Aorta (tissue), 5 donors: ENCODE data around the gene TPR. TPM values are rescaled to one million over a fixed set of nuclear protein-coding genes. Genes with fewer than 3 reads are reported as not detected.
A peak's percentile ranks its signal among the peaks of the same experiment; 100 is the strongest.
"Not testable (repeated sequence)": the region's sequence is repeated elsewhere in the genome, so short reads cannot be mapped to it uniquely, and the experiment has no call there.

Experiments used
- ATAC-seq: fragments of 200-7000 bp; cut with Tn5 transposase; one replicate; pipeline ENCODE4 v1.9.1; 2022; ENCODE audit warnings: moderate library complexity; ENCODE audit not compliant: low FRiP score
- DNase-seq, 2 donors: peaks; one replicate each; pipeline ENCODE4 v3.0.0-alpha.2; 2020
- H3K27ac ChIP-seq, 2 donors: one replicate each; pipeline ENCODE4 v1.5.1; 2013; ENCODE audit warnings: low read length in 2 of 2, mild to moderate bottlenecking in 2 of 2, moderate library complexity in 2 of 2, control low read depth in 1 of 2, inconsistent platforms in 1 of 2, low read depth in 1 of 2
- H3K27me3 ChIP-seq, 2 donors: one replicate each; pipeline ENCODE4 v1.6.1; 2013; ENCODE audit warnings: control low read depth in 1 of 2, low read length in 1 of 2, mild to moderate bottlenecking in 1 of 2, moderate library complexity in 1 of 2; ENCODE audit not compliant: insufficient read depth in 2 of 2, control insufficient read depth in 1 of 2
- H3K36me3 ChIP-seq, 2 donors: one replicate each; pipeline ENCODE4 v1.6.1; 2013; ENCODE audit warnings: control low read depth in 1 of 2, low read length in 1 of 2, mild to moderate bottlenecking in 1 of 2; ENCODE audit not compliant: insufficient read depth in 2 of 2, control insufficient read depth in 1 of 2
- H3K4me1 ChIP-seq, 2 donors: one replicate each; pipeline ENCODE4 v1.6.1; 2013; ENCODE audit warnings: low read length in 2 of 2, control low read depth in 1 of 2, mild to moderate bottlenecking in 1 of 2, moderate library complexity in 1 of 2; ENCODE audit not compliant: insufficient read depth in 2 of 2, control insufficient read depth in 1 of 2
- H3K4me3 ChIP-seq, 2 donors: one replicate each; pipeline ENCODE4 v1.5.1; 2013; ENCODE audit warnings: low read length in 2 of 2, control low read depth in 1 of 2, mild to moderate bottlenecking in 1 of 2
- H3K9me3 ChIP-seq: one replicate; pipeline ENCODE4 v1.6.1; 2013; ENCODE audit warnings: mild to moderate bottlenecking, low read length; ENCODE audit not compliant: control insufficient read depth
- WGBS, 2 donors: extraction: QIAGEN DNeasy Blood & Tissue Kit; methylation state at CpG; one replicate each; pipeline ENCODE4 v1.1.7; 2013; 5-methylcytosine and 5-hydroxymethylcytosine counted together
- intact Hi-C, 2 donors: fragments of 100-400 bp; cut with DNase I; formaldehyde crosslinking; loops; one replicate each; pipeline versions ENCODE4 v1.14.2 to v1.15.0; 2022
- polyA plus RNA-seq, 2 donors: library from polyadenylated mRNA; stranded (reverse); fragments of 200-250 nt; gene quantifications; one replicate each; pipeline ENCODE4 v1.2.3, GENCODE V29; 2013
- total RNA-seq, 2 donors: library from RNA; stranded (reverse); fragmentation: NEBNext Ultra II Directional; extraction: Animal tissue kit (Norgen Biotek cat#: 25700); gene quantifications; one replicate each; pipeline ENCODE4 v1.2.1, GENCODE V29; 2021
- donor health status: healthy with polysubstance abuse.
- donor health status: Bipolar disorder and iron deficiency.
- donor health status: DM: no; HTN: no; CAD: no.
- donor health status: DM: no; HTN: no; CAD: no.
- donor health status: DM: yes; HTN: yes; CAD: no.

Gene TPR
- total and polyA plus RNA-seq, 4 donors, result 7.5 to 113 (median 57.9) TPM

DNA sequence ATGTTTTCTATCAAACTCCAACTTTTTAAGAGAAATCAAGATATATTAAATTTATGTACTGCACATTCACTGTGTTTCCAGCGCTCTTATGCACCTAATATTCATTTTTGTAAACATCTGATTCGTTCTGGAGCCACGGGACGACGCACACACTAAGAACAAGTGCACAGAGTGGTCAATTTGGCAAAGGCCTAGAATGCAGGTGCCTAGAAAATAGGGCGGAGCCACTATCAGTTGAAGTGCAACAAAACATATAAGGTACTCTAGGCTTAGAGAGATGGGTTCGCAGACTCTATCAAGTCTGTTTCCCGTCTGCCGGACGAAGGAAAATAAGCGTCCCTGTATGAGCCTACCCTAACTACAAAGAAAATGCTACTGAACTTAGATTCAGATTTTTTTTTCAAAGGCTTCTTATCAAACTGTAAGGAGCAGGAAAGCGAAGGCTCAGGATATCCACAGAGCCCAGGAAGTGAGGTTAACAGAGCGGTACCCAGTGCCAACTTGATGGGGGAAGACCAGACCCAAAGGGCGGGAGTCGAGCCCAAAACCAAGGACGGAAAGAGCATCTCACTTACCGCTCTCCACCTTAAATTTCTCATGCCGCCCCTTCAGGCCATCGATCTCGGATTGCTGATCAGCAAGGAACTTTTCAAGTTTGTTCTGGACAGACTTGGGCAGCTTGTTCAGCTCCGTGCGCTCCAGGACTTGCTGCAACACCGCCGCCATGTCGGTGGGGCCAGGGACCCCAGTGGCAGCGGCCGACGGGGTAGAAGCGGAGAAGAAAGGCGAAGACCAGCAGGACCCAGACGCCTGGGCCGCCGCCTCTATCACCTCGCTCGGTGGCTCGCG, 526 bp downstream of the TPR start:
- no peak for DNase-seq
- Histone ChIP-seq H3K4me3 (peak overlapping the region; percentile 42 to 94), H3K4me1 (peaks cover 0 to 2% of the 10 kb centered on the region in 2 donors), H3K9me3 (no peaks in the 10 kb centered on the region), H3K27ac (peak overlapping the region; percentile 31 to 71), H3K27me3 (no peaks in the 10 kb centered on the region), H3K36me3 (no peaks in the 10 kb centered on the region)
- intact Hi-C loops, result no loop called here
- no peak for ATAC-seq
- 0 to 1% methylated on average over 32 to 37 of the region's 37 CpGs for WGBS, 2 donors

DNA sequence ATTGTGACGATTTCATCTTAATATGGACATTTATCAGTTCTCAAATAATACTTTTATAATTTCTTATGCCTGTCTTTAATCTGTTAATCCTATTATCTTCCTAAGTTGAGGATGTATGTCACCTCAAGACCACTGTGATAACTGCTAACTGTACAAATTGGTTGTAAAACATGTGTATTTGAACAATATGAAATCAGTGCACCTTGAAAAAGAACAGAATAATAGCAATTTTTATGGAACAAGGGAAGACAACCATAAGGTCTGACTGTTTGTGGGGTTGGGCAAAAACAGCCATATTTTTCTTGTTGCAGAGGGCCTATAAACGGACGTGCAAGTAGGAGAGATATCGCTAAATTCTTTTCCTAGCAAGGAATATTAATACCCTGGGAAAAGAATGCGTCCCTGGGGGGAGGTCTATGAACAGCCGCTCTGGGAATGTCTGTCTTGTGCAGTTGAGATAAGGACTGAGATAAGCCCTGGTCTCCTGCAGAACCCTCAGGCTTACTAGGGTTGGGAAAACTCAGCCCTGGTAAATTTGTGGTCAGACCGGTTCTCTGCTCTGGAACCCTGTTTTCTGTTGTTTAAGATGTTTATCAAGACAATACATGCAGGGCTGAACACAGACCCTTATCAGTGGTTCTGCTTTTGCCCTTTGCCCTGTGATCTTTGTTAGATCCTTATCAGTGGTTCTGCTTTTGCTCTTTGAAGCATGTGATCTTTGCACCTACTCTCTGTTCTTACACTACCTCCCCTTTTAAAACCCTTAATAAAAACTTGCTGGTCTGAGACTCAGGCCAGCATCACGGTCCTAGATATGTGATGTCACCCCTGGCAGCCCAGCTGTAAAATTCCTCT, 27.0 kb downstream of the TPR start:
- 48 to 64% methylated on average over 8 of the region's 8 CpGs for WGBS, 2 donors
- H3K27me3 ChIP-seq, H3K4me3 ChIP-seq, H3K27ac ChIP-seq, H3K4me1 ChIP-seq, DNase-seq, H3K9me3 ChIP-seq, ATAC-seq: not testable (repeated sequence)
- peaks cover 0 to 10% of the 10 kb centered on the region in 2 donors for H3K36me3 ChIP-seq
- intact Hi-C loops, result loop anchor here in 1 of 2 donors (10.0 kb wide), 1 partner anchor 1223 kb away; no protein-coding TSS in a partner anchor

DNA sequence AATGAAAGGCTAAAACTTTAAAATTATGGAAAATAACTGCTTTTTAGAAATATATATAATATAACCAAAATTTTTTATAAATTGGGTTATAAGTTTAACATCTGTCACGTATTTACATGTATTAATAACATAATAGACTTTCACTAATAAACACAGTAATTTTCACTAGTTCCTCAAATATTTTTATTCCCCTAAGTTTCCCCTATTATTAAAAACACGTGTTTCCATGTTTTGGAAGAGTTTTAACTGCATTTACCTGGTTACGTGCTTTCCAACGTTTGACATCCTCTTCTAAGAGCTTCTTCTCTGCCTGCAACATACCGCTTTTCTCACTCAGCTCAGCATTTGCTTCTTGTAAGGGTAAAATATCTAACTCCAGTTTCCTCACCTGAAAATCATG, 34.3 kb downstream of the TPR start:
- Histone ChIP-seq H3K4me1 (no peaks in the 10 kb centered on the region), H3K36me3 (peaks cover 2 to 12% of the 10 kb centered on the region in 2 donors), H3K4me3 (no peak overlapping the region), H3K27me3 (no peaks in the 10 kb centered on the region), H3K9me3 (no peaks in the 10 kb centered on the region), H3K27ac (no peak overlapping the region)
- intact Hi-C loops, result loop anchor here in 1 of 2 donors (10.0 kb wide), 1 partner anchor 1216 kb away; no protein-coding TSS in a partner anchor
- no peak for ATAC-seq
- 90 to 91% methylated on average over 5 of the region's 5 CpGs for WGBS, 2 donors
- DNase-seq, result no peak

DNA sequence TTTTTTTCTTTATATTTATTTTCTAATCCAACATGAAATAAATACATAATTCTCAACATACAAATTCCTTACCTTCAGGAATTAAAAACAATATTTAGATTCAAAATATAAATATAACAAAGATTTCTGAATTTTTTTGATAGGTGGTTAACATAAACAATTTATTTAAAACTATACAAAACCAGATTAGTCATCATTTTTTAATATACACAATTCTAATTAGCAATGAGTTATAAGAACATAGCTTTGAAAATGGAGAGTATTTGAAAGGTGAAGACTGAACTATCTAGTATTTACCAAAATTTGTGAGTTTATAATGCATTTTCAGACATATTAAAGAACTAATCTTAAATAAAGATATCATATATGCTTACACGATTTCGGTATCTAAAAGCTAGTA, 37.5 kb downstream of the TPR start:
- Histone ChIP-seq H3K27me3 (no peaks in the 10 kb centered on the region), H3K27ac (no peak overlapping the region), H3K36me3 (peaks cover 7 to 10% of the 10 kb centered on the region in 2 donors), H3K4me3 (no peak overlapping the region), H3K9me3 (no peaks in the 10 kb centered on the region), H3K4me1 (no peaks in the 10 kb centered on the region)
- ATAC-seq (no peak), DNase-seq (no peak)
- WGBS, 2 donors, result 95 to 97% methylated on average over 2 of the region's 2 CpGs
- intact Hi-C loops, result no loop called here

DNA sequence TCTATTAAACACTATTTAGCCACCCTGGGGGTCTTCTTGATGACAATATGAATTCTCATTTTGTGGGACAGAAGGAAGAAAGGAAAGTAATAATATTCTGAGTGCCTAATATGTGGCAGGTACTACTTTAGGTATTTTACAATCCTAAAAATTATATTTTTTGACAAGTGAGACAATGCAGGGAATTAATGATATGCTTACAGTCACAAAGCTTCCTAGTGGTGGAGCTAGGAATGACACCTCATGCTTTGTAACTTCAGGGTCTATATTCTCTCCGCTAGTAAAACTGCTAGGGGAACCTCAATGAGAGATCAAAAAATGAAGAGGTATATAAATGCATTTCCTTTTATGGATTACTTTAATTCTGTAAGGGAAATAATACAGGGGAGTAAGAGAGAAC, 44.3 kb downstream of the TPR start:
- Histone ChIP-seq H3K27ac (no peak overlapping the region), H3K4me3 (no peak overlapping the region), H3K36me3 (peaks cover 5 to 13% of the 10 kb centered on the region in 2 donors), H3K4me1 (no peaks in the 10 kb centered on the region), H3K27me3 (no peaks in the 10 kb centered on the region), H3K9me3 (no peaks in the 10 kb centered on the region)
- ATAC-seq (no peak), DNase-seq (no peak)
- WGBS, 2 donors, result 97 to 100% methylated on average over 1 of the region's 1 CpG
- intact Hi-C loops, result no loop called here

DNA sequence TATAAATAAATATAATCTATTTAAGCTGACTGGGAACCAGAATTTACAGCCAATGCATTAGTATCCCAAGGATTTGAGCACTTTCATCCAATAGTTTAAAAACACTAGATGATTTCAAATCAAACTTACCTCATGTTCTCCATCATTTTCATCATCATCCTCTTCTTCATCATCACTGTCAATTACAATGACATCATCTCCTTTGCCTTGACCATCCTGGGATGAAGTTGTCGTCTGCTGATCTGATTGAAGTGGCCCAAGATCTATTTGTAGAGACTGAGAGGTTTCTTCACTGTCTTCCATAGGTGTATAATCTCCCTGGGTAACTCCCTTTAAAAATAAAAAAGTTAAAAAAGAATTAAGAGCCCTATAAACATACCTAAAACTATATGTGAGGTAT, 47.7 kb downstream of the TPR start:
- H3K36me3 ChIP-seq, result peaks cover 3 to 10% of the 10 kb centered on the region in 2 donors
- 97% methylated on average over 1 of the region's 1 CpG for WGBS, 2 donors
- no peak overlapping the region for H3K4me3 ChIP-seq
- intact Hi-C loops, result loop anchor here in 1 of 2 donors (5.0 kb wide), 1 partner anchor 35 kb away; no protein-coding TSS in a partner anchor
- no peaks in the 10 kb centered on the region for H3K27me3 ChIP-seq
- ATAC-seq, result no peak
- H3K27ac ChIP-seq, result no peak overlapping the region
- no peaks in the 10 kb centered on the region for H3K9me3 ChIP-seq
- no peaks in the 10 kb centered on the region for H3K4me1 ChIP-seq
- DNase-seq, result no peak

DNA sequence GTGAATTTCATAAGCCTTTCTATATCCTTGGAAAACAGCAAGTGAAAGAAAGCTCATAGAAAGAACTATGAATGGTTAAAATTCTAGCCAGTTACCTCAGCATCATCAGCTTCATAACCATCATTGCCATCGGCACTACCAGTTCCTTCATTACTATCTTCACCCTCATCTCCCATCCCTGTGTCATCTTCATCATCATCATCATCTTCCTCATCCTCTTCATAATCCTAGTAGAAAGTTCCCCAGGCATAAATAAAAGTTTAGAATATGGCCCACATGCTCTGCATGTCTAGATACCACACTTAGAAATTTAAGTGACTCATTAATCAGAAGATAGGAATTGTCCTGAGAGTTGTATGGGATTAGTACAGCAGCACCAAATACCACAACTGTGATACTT, 49.0 kb downstream of the TPR start:
- no peak for DNase-seq
- no peaks in the 10 kb centered on the region for H3K4me1 ChIP-seq
- no peaks in the 10 kb centered on the region for H3K27me3 ChIP-seq
- H3K9me3 ChIP-seq, result no peaks in the 10 kb centered on the region
- H3K4me3 ChIP-seq, result no peak overlapping the region
- H3K36me3 ChIP-seq, result peaks cover 5 to 13% of the 10 kb centered on the region in 2 donors
- no peak overlapping the region for H3K27ac ChIP-seq
- no peak for ATAC-seq
- intact Hi-C loops, result loop anchor here in 1 of 2 donors (5.0 kb wide), 1 partner anchor 36 kb away; no protein-coding TSS in a partner anchor
- 79 to 93% methylated on average over 1 of the region's 1 CpG for WGBS, 2 donors

DNA sequence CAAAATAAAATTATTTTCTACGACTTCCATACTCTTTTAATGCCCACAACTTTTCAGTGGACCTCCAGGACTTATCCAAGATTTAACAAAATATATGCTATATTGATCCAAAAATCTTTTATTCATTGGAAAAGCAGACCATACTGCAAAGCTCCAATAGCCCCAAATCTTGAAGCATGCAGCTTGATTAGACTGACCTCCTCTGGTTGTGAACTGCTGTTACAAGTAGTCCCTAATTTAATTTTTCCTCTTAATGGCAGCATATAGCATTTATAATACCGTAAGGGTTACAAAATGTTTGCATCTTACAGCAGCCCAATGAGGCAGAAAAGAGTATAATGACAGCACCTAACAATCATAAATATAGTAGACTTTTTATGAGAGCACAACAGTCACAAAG, 49.8 kb downstream of the TPR start:
- Histone ChIP-seq H3K4me3 (no peak overlapping the region), H3K27me3 (no peaks in the 10 kb centered on the region), H3K9me3 (no peaks in the 10 kb centered on the region), H3K4me1 (no peaks in the 10 kb centered on the region), H3K36me3 (peaks cover 5 to 11% of the 10 kb centered on the region in 2 donors), H3K27ac (no peak overlapping the region)
- intact Hi-C loops, result loop anchor here in 1 of 2 donors (5.0 kb wide), 1 partner anchor 37 kb away; no protein-coding TSS in a partner anchor
- no peak for ATAC-seq
- WGBS, 2 donors, result 90 to 91% methylated on average over 2 of the region's 2 CpGs
- DNase-seq, result no peak
